PC-3 (cell line): ENCODE results near the gene ZMYM4. TPM values are rescaled to one million over a fixed set of nuclear protein-coding genes. Genes with fewer than 3 reads are reported as not detected.

ENCODE experiments used
- ATAC-seq: fragments of 200-7000 bp; cut with Tn5 transposase; 2 replicates; pipeline ENCODE4 v1.9.1; 2020; ENCODE audit warnings: mild to moderate bottlenecking, moderate library complexity
- BruUV-seq: library from RNA; stranded (reverse); fragments of 400-500 nt; replicated peaks from 2 replicates; lab custom pipeline; 2021; lab: Mats Ljungman, UMichigan
- CTCF ChIA-PET: fragments of 300-600 bp; sonication (Branson Sonifier 250); formaldehyde crosslinking; loops from one replicate; lab custom pipeline; 2022; ENCODE audit warnings: antibody characterized with exemption; lab: Charles Lee
- POLR2A ChIA-PET: fragments of 300-600 bp; sonication (Branson Sonifier 250); formaldehyde crosslinking; loops from one replicate; lab custom pipeline; 2022; ENCODE audit warnings: antibody characterized with exemption; ENCODE audit not compliant: unreplicated experiment; lab: Charles Lee
- DNase-seq: peaks from one replicate; pipeline ENCODE4 v3.0.0-alpha.2; 2015
- H2AFZ ChIP-seq: fragments of 300-600 bp; sonication (generic); 2 replicates; pipeline ENCODE4 v1.6.0; 2016; ENCODE audit warnings: antibody characterized with exemption, low read length
- H3F3A ChIP-seq: fragments of 300-600 bp; sonication (generic); one replicate; pipeline ENCODE4 v1.6.0; 2017; ENCODE audit warnings: antibody characterized with exemption, low read length, control low read depth, mild to moderate bottlenecking; ENCODE audit not compliant: unreplicated experiment
- H3K27ac ChIP-seq: fragments of 300-600 bp; sonication (generic); 2 replicates; pipeline ENCODE4 v1.5.1; 2016; ENCODE audit warnings: mild to moderate bottlenecking, low read length
- H3K27me3 ChIP-seq: fragments of 300-600 bp; sonication (generic); 2 replicates; pipeline ENCODE4 v1.6.1; 2016; ENCODE audit warnings: low read length, mixed read lengths
- H3K36me3 ChIP-seq: fragments of 300-600 bp; sonication (generic); 2 replicates; pipeline ENCODE4 v1.6.1; 2016; ENCODE audit warnings: low read depth, mixed run types, low read length, mixed read lengths
- H3K4me1 ChIP-seq: fragments of 300-600 bp; sonication (generic); 2 replicates; pipeline ENCODE4 v1.5.1; 2016; ENCODE audit warnings: low read length; ENCODE audit not compliant: insufficient read depth
- H3K4me2 ChIP-seq: fragments of 300-600 bp; sonication (generic); 2 replicates; pipeline ENCODE4 v1.6.0; 2016; ENCODE audit warnings: low read length
- H3K4me3 ChIP-seq: fragments of 300-600 bp; sonication (generic); 2 replicates; pipeline ENCODE4 v1.5.1; 2016; ENCODE audit warnings: mild to moderate bottlenecking, low read length, mixed read lengths
- H3K79me2 ChIP-seq: fragments of 300-600 bp; sonication (generic); 2 replicates; pipeline ENCODE4 v1.6.1; 2017; ENCODE audit warnings: low read length, mixed read lengths
- H3K9ac ChIP-seq: fragments of 300-600 bp; sonication (generic); 2 replicates; pipeline ENCODE4 v1.6.0; 2016; ENCODE audit warnings: mild to moderate bottlenecking, low read length
- H3K9me2 ChIP-seq: fragments of 300-600 bp; sonication (generic); replicated peaks from 2 replicates; pipeline ENCODE4 v1.6.1; 2016; ENCODE audit warnings: mixed run types, low read length, mixed read lengths
- H3K9me3 ChIP-seq: fragments of 300-600 bp; sonication (generic); 2 replicates; pipeline ENCODE4 v1.6.1; 2016; ENCODE audit warnings: low read length, mixed read lengths
- H4K20me1 ChIP-seq: fragments of 300-600 bp; sonication (generic); 2 replicates; pipeline ENCODE4 v1.6.1; 2016; ENCODE audit warnings: low read length, mixed read lengths
- CTCF ChIP-seq: fragments of 300-600 bp; sonication (generic); conservative IDR thresholded peaks from 2 replicates; pipeline ENCODE4 v1.5.1; 2017; ENCODE audit warnings: antibody characterized with exemption, low read depth, mild to moderate bottlenecking, low read length
- EZH2 ChIP-seq: fragments of 300-600 bp; sonication (generic); IDR thresholded peaks from one replicate; pipeline ENCODE4 v1.6.1; 2017; ENCODE audit warnings: antibody characterized with exemption, mild to moderate bottlenecking, low read length; ENCODE audit not compliant: unreplicated experiment
- EZH2phosphoT487 ChIP-seq: fragments of 300-600 bp; sonication (generic); IDR thresholded peaks from 2 replicates; pipeline ENCODE4 v1.6.1; 2018; ENCODE audit warnings: mild to moderate bottlenecking, antibody characterized with exemption, low read length, borderline replicate concordance
- intact Hi-C: fragments of 100-400 bp; cut with micrococcal nuclease; formaldehyde crosslinking; loops from 2 replicates; pipeline ENCODE4 v1.9.0; 2023
- total RNA-seq: library from RNA; depleted of rRNA; stranded (reverse); fragments of >200 nt; gene quantifications from 2 replicates; pipeline ENCODE4 v1.2.3, GENCODE V29; 2014

The ZMYM4 gene
- total RNA-seq, 1 experiment from 2014 or later, result 28.5 TPM

DNA sequence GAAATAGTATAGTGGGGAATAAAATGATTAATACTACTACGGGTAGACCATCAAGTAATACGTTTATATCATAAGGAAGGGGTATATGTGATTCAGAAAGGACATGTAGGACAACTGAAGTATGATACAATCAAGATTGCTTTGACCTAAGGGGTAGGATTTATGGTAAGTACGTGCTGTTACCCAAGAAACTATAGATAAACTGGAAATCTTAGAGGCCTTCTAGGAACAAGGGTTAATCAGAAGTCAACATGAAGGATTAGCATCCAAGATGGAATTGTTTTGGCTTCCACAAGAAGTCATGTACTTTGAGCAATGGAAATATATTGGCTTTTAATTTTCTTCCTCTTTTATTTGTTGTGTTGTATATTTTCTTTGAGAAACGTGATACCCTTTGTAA is 13.2 kb upstream of the ZMYM4 start:
- ATAC-seq (no peak), DNase-seq (no peak)
- POLR2A ChIA-PET, result no interaction called here
- Histone ChIP-seq H3K79me2 (no peaks in the 10 kb centered on the region), H3K27me3 (no peaks in the 10 kb centered on the region), H3K9ac (no peak overlapping the region), H3K36me3 (no peaks in the 10 kb centered on the region), H3K9me3 (no peaks in the 10 kb centered on the region), H3F3A (no peaks in the 10 kb centered on the region), H4K20me1 (no peaks in the 10 kb centered on the region), H3K4me3 (no peak overlapping the region), H3K9me2 (no peaks in the 10 kb centered on the region), H3K4me2 (no peak overlapping the region), H3K27ac (no peak overlapping the region), H3K4me1 (no peaks in the 10 kb centered on the region), H2AFZ (no peak overlapping the region)
- BruUV-seq, result no TSS peak
- CTCF ChIA-PET, result no interaction called here
- TF ChIP-seq EZH2, result no peak
- no peak for TF ChIP-seq CTCF
- intact Hi-C loops, result no loop called here

DNA sequence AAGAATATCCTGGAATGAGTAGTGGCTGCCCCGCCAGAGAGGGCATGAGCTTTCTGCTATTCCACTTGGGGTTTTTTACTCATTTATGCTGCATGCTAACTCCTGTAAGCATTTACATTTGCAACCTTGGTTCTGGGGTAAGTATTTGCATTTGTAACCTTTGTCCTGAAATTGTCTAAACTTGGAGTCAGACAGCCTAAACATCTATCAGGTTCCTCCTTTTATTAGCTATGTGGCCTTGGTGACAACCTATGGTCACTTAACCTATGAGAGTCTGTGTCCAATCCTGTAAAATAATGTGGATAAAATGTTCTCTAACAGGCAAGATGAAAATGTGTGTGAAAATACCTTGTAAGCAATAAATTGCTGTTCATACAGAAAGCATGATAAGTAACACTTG is 8.9 kb upstream of the ZMYM4 start:
- H2AFZ ChIP-seq, result no peak overlapping the region
- H3K9me2 ChIP-seq, result no peaks in the 10 kb centered on the region
- intact Hi-C loops, result no loop called here
- ChIA-PET POLR2A (interaction anchor here (0.7 kb wide), 1 partner anchor 51 kb away, joined by 4 read pairs; no protein-coding TSS in a partner anchor), CTCF (no interaction called here)
- H3K4me3 ChIP-seq, result no peak overlapping the region
- no peak overlapping the region for H3K9ac ChIP-seq
- H3K79me2 ChIP-seq, result no peaks in the 10 kb centered on the region
- no peak for ATAC-seq
- H3F3A ChIP-seq, result no peaks in the 10 kb centered on the region
- peaks cover 6% of the 10 kb centered on the region; the same call in 1 of the 2 replicates for H3K4me1 ChIP-seq
- H4K20me1 ChIP-seq, result no peaks in the 10 kb centered on the region
- no peak for DNase-seq
- H3K36me3 ChIP-seq, result no peaks in the 10 kb centered on the region
- H3K27ac ChIP-seq, result no peak overlapping the region
- H3K27me3 ChIP-seq, result no peaks in the 10 kb centered on the region
- no peaks in the 10 kb centered on the region for H3K9me3 ChIP-seq
- TF ChIP-seq EZH2phosphoT487, result no peak
- no peak for TF ChIP-seq CTCF
- TF ChIP-seq EZH2, result no peak
- no peak overlapping the region for H3K4me2 ChIP-seq
- no TSS peak for BruUV-seq

DNA sequence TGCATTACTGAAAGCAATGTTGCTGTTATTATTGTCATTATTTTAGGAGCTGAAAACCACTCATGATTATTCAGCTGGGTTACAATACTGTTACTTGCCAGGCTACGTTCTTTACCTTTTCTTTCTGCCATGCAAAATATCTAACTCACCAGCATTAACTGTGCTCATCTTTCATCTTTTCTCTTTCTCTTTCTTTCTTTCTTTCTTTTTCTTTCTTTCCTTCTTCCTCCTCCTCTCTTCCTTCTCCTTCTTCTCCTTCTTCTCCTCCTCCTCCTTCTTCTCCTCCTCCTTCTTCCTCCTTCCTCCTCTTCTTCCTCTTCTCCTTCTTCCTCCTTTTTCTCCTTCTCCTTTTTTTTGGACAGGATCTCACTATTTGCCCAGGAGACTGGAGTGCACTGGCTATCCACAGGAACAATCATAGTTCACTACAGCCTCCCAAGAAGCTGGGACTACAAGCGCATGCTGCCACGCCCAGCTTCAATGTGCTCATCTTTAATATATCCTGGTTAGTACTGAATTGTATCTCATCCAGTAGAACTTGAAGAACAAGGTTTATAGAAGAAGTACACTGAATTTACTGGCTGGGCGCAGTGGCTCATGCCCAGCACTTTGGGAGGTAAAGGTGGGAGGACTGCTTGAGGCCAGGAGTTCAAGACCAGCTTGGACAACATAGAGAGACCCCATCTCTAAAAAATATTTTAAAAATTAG is 6.9 kb upstream of the ZMYM4 start:
- POLR2A ChIA-PET, result interaction anchor here (0.5 kb wide), 1 partner anchor 39 kb away, joined by 3 read pairs; no protein-coding TSS in a partner anchor

More for the DNA sequence above, 6.9 kb upstream of the ZMYM4 start:
- H3K9me3 ChIP-seq, result no peaks in the 10 kb centered on the region
- no peaks in the 10 kb centered on the region for H3F3A ChIP-seq
- H3K36me3 ChIP-seq, result no peaks in the 10 kb centered on the region
- no peaks in the 10 kb centered on the region for H3K9me2 ChIP-seq
- TF ChIP-seq CTCF, result no peak
- TF ChIP-seq EZH2phosphoT487, result no peak
- TF ChIP-seq EZH2, result no peak
- no peak overlapping the region for H3K4me3 ChIP-seq
- 0 out of 2 replicates have a peak overlapping the region, but pooled peaks have one; percentile 35 for H2AFZ ChIP-seq
- peak overlapping the region; percentile 26; the same call in 1 of the 2 replicates for H3K4me2 ChIP-seq
- DNase-seq (peak; percentile 56), ATAC-seq (peak; percentile 23; the same call in 1 of the 2 replicates)
- no peak overlapping the region for H3K9ac ChIP-seq
- H4K20me1 ChIP-seq, result no peaks in the 10 kb centered on the region
- CTCF ChIA-PET, result interaction anchor here (0.5 kb wide), 1 partner anchor 54 kb away, joined by 4 read pairs; no protein-coding TSS in a partner anchor
- H3K27ac ChIP-seq, result no peak overlapping the region
- H3K79me2 ChIP-seq, result no peaks in the 10 kb centered on the region
- no TSS peak for BruUV-seq
- intact Hi-C loops, result loop anchor here (10.0 kb wide), 1 partner anchor 227 kb away; the partner anchor contains the start of gene ZMYM6
- peaks cover 15% of the 10 kb centered on the region for H3K4me1 ChIP-seq
- no peaks in the 10 kb centered on the region for H3K27me3 ChIP-seq
